ENCODE data around the gene SREBF2. TPM values are rescaled to one million over a fixed set of nuclear protein-coding genes. Genes with fewer than 3 reads are reported as not detected.

Gene SREBF2
- total RNA-seq, 6 experiments from 2014 or later: 29.3 to 42.1 (median 37.6) TPM

DNA sequence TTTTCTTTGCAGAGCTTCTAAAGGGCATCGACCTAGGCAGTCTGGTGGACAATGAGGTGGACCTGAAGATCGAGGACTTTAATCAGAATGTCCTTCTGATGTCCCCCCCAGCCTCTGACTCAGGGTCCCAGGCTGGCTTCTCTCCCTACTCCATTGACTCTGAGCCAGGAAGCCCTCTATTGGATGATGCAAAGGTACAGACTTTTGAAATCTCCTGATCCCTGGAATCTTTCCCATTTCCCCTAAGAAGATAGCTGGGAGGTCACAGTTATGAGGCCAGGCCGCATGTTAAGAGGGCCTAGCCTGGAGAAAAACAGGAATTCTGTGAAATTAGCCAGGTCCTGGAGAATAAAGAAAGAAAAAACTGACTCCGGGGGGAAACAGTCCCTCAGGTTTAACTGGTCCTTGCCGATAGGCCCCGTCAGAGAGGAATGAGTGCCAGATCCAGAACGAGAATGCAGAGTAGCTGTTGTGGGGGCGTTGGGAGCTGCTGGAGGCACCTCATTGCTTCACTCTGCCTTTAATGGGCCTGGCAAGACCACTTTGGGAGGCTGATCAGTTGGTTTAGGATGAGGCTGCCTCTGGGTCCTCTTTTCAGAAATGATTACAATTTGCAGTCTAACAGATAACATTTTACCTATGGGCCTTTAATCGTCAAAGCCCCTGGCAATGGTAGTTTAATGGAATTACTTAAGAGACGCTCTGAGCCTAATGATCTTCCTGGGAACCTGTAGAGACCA, 42.8 kb downstream of the SREBF2 start:
- Mint-ChIP-seq H3K27ac (no peak overlapping the region), H3K27me3 (ENCODE audit: insufficient read depth) (no peaks in the 10 kb centered on the region; the same call in none of the 2 replicates), H3K4me3 (no peak overlapping the region), H3K9me3 (no peaks in the 10 kb centered on the region), H3K36me3 (ENCODE audit: low read depth) (peaks cover 9% of the 10 kb centered on the region), H3K4me1 (ENCODE audit: low read depth) (peaks cover 22% of the 10 kb centered on the region)
- no peak for DNase-seq
- TF ChIP-seq, protein P1, sequence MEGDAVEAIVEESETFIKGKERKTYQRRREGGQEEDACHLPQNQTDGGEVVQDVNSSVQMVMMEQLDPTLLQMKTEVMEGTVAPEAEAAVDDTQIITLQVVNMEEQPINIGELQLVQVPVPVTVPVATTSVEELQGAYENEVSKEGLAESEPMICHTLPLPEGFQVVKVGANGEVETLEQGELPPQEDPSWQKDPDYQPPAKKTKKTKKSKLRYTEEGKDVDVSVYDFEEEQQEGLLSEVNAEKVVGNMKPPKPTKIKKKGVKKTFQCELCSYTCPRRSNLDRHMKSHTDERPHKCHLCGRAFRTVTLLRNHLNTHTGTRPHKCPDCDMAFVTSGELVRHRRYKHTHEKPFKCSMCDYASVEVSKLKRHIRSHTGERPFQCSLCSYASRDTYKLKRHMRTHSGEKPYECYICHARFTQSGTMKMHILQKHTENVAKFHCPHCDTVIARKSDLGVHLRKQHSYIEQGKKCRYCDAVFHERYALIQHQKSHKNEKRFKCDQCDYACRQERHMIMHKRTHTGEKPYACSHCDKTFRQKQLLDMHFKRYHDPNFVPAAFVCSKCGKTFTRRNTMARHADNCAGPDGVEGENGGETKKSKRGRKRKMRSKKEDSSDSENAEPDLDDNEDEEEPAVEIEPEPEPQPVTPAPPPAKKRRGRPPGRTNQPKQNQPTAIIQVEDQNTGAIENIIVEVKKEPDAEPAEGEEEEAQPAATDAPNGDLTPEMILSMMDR (IDR thresholded peaks at IDR 0.05): no peak

DNA sequence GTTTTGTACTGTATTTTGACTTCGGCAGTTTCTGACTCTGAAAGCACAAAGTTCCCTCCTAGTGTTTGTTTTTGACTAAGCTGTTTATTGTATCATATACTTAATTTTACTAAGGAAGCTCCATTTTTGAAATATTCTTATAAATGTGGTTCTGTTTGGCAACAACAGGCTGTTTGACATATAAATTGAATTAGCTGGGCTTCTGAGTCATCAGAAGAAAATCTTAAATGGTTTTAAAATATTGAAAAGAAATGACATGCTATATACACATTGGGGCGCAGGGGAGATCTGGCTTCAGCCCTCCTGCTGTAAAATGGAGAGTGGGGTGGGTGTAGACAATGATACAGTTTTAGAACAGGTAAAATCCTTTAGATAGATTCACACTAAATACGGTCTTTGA, 43.4 kb downstream of the SREBF2 start:
- H3K36me3 Mint-ChIP-seq (ENCODE audit: low read depth): peaks cover 13% of the 10 kb centered on the region
- H3K4me3 Mint-ChIP-seq: no peak overlapping the region
- H3K27ac Mint-ChIP-seq: no peak overlapping the region
- peak; percentile 3 for DNase-seq
- H3K27me3 Mint-ChIP-seq (ENCODE audit: insufficient read depth): no peaks in the 10 kb centered on the region; the same call in none of the 2 replicates
- TF ChIP-seq, protein P1 (IDR thresholded peaks at IDR 0.05): no peak
- no peaks in the 10 kb centered on the region for H3K9me3 Mint-ChIP-seq
- H3K4me1 Mint-ChIP-seq (ENCODE audit: low read depth): peaks cover 22% of the 10 kb centered on the region

DNA sequence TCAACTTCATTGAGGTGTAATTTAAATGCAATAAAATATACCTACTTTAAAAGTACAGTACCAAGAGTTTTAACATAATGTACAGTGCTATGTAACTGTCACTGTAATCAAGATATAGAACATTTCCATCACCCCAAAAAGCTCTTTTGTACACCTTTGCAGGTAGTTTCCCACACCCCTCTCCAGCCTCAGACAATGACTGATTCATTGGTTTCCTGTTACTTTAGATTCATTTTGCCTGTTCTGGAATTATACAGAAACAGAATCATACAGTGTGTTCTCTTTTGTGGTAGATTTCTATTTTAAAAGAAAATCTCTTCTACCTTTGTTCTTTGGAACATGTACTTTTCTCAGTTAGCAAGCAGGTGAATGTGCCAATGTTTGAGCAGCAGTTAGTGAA, 43.8 kb downstream of the SREBF2 start:
- DNase-seq: no peak
- H3K36me3 Mint-ChIP-seq (ENCODE audit: low read depth): peaks cover 16% of the 10 kb centered on the region
- TF ChIP-seq, protein P1 (IDR thresholded peaks at IDR 0.05): no peak
- no peaks in the 10 kb centered on the region for H3K9me3 Mint-ChIP-seq
- peaks cover 22% of the 10 kb centered on the region for H3K4me1 Mint-ChIP-seq (ENCODE audit: low read depth)
- no peak overlapping the region for H3K27ac Mint-ChIP-seq
- no peak overlapping the region for H3K4me3 Mint-ChIP-seq
- no peaks in the 10 kb centered on the region; the same call in none of the 2 replicates for H3K27me3 Mint-ChIP-seq (ENCODE audit: insufficient read depth)

DNA sequence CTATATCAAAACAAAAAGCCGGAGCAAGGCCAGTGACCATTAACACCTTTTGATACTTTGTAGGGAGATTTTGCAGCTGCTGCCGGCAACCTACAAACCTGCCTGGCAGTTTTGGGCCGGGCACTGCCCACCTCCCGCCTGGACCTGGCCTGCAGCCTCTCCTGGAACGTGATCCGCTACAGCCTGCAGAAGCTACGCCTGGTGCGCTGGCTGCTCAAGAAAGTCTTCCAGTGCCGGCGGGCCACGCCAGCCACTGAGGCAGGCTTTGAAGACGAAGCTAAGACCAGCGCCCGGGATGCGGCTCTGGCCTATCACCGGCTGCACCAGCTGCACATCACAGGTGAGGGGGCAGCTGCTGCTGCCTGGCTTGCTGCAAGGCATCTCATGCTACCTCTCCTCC, 47.7 kb downstream of the SREBF2 start:
- no peak overlapping the region for H3K4me3 Mint-ChIP-seq
- peaks cover 16% of the 10 kb centered on the region for H3K4me1 Mint-ChIP-seq (ENCODE audit: low read depth)
- no peak for DNase-seq
- H3K36me3 Mint-ChIP-seq (ENCODE audit: low read depth): peaks cover 23% of the 10 kb centered on the region
- TF ChIP-seq, protein P1 (IDR thresholded peaks at IDR 0.05): no peak
- no peak overlapping the region for H3K27ac Mint-ChIP-seq
- H3K9me3 Mint-ChIP-seq: no peaks in the 10 kb centered on the region
- H3K27me3 Mint-ChIP-seq (ENCODE audit: insufficient read depth): no peaks in the 10 kb centered on the region; the same call in 1 of the 2 replicates

DNA sequence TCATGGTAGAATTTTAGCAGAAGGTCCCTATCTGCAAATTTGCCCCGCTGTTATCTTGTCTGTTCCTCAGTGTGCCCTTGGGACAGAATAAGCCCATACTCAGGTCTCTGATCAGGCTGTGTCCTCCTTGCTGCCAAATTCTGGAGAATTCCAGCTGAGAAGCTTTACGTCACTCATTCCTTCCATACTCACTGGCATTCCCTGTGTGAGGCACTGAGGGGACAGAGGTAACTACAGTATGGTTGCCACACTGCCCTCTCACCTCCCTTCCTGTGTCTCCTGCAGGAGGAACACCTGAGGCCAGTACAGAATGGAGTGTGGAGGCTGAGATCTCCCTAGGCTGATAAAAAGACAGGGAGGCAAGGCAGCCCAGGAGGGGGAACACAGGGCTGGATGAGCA, 50.5 kb downstream of the SREBF2 start:
- H3K4me3 Mint-ChIP-seq: no peak overlapping the region
- TF ChIP-seq, protein P1 (IDR thresholded peaks at IDR 0.05): no peak
- DNase-seq: no peak
- no peaks in the 10 kb centered on the region; the same call in 1 of the 2 replicates for H3K27me3 Mint-ChIP-seq (ENCODE audit: insufficient read depth)
- no peaks in the 10 kb centered on the region for H3K9me3 Mint-ChIP-seq
- H3K27ac Mint-ChIP-seq: no peak overlapping the region
- peaks cover 2% of the 10 kb centered on the region; the same call in 1 of the 2 replicates for H3K4me1 Mint-ChIP-seq (ENCODE audit: low read depth)
- H3K36me3 Mint-ChIP-seq (ENCODE audit: low read depth): peaks cover 41% of the 10 kb centered on the region
